Inflammatory macrophage (primary cell): ENCODE data around the gene TRAPPC12.
A peak's percentile ranks its signal among the peaks of the same experiment; 100 is the strongest.

Experiments
- DNase-seq, 2 donors: peaks; one replicate each; pipeline ENCODE4 v3.0.0-alpha.2; 2020 to 2022
- total RNA-seq, 18 experiments: gene quantifications; one replicate each; lab custom pipeline; 2026; ENCODE audit warnings: mixed read lengths in 6 of 18, inconsistent platforms in 2 of 18; lab: John Stamatoyannopoulos, UW

Gene TRAPPC12
- total RNA-seq: 14.7 to 64.2 (median 47.2) reads per million in 18 experiments

- peak; percentile 89 to 94 for DNase-seq
Measured at GRCh38 chr2:3379647-3380534, at the start of gene TRAPPC12. Gene TRAPPC12, plus strand, starts transcription at chr2:3379694. Its CDS starts 7,930 bp downstream, at chr2:3387624.

- no peak for DNase-seq
Measured at GRCh38 chr2:3332133-3332532, 47.4 kb upstream of the TRAPPC12 start.

GRCh38 chr2:3334392-3335345 is 44.8 kb upstream of the TRAPPC12 start:
- no peak for DNase-seq

GRCh38 chr2:3336844-3337243 is 42.6 kb upstream of the TRAPPC12 start:
- DNase-seq: no peak

GRCh38 chr2:3338340-3338739 is 41.2 kb upstream of the TRAPPC12 start:
- DNase-seq: no peak

- DNase-seq: no peak
Measured at GRCh38 chr2:3340144-3340543, 39.4 kb upstream of the TRAPPC12 start.

GRCh38 chr2:3341336-3341735 is 38.2 kb upstream of the TRAPPC12 start:
- no peak for DNase-seq

- no peak for DNase-seq
Measured at GRCh38 chr2:3342324-3342723, 37.2 kb upstream of the TRAPPC12 start.

GRCh38 chr2:3343012-3343411 is 36.5 kb upstream of the TRAPPC12 start:
- DNase-seq: no peak

GRCh38 chr2:3344897-3345296 is 34.6 kb upstream of the TRAPPC12 start:
- DNase-seq: no peak

- DNase-seq: no peak
Measured at GRCh38 chr2:3345621-3346020, 33.9 kb upstream of the TRAPPC12 start.

GRCh38 chr2:3348767-3349166 is 30.7 kb upstream of the TRAPPC12 start:
- no peak for DNase-seq

GRCh38 chr2:3349211-3349693 is 30.2 kb upstream of the TRAPPC12 start:
- no peak for DNase-seq

GRCh38 chr2:3354986-3355385 is 24.5 kb upstream of the TRAPPC12 start:
- no peak for DNase-seq

- DNase-seq: no peak
Measured at GRCh38 chr2:3355951-3356569, 23.4 kb upstream of the TRAPPC12 start.

- DNase-seq: no peak
Measured at GRCh38 chr2:3356799-3357198, 22.7 kb upstream of the TRAPPC12 start.

- peak; percentile 39 to 54 for DNase-seq
Measured at GRCh38 chr2:3357446-3357845, 22.0 kb upstream of the TRAPPC12 start.

- DNase-seq: no peak
Measured at GRCh38 chr2:3357926-3358325, 21.6 kb upstream of the TRAPPC12 start.

- DNase-seq: no peak
Measured at GRCh38 chr2:3361518-3362389, 17.7 kb upstream of the TRAPPC12 start.

- DNase-seq: no peak
Measured at GRCh38 chr2:3365219-3365618, 14.3 kb upstream of the TRAPPC12 start.

- no peak for DNase-seq
Measured at GRCh38 chr2:3368261-3368722, 11.2 kb upstream of the TRAPPC12 start.
